Fibroblast of skin of back (primary cell): Measurements from ENCODE around the gene MAP3K14.
"Not testable (repeated sequence)": the region's sequence is repeated elsewhere in the genome, so short reads cannot be mapped to it uniquely, and the experiment has no call there.

Source experiments
- DNase-seq: peaks from one replicate; pipeline ENCODE4 v3.0.0-alpha.2; 2013

MAP3K14 gene

DNA sequence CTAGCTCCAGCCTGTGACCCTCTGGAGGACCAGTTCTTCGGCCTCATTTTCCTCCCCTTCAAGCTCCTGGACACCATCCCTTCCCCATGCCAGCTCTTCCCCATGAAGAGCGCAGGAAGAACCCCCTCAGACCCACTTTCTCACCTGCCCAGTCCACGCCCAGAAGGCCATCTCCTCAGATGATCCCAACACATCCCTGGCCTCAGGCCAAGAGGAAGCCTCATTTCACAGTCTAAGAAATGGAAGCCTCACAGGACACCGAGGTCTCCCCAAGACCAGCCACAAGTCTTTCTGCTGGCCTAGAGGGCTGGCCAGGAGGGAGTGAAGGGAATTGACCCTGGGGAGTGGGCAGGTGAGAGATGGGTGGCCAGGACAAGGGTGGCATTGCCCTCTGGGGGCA lies 62.9 kb downstream of the MAP3K14 start:
- no peak for DNase-seq

DNA sequence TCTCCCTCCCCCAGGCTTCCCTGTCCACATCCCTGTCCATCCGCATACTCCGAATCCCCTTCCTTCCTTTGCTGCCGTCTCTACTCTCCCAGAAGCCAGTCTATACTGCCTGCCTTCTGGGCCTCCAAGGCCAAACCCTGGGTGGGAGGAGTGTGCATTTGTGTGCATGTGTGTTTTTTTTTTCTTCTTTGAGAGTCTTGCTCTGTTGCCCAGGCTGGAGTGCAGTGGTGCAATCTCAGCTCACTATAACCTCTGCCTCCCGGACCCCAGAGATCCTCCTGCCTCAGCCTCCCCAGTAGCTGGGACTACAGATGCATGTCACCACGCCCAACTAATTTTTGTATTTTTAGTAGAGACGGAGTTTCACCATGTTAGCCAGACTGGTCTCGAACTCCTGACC lies 63.6 kb downstream of the MAP3K14 start:
- DNase-seq, result not testable (repeated sequence)

DNA sequence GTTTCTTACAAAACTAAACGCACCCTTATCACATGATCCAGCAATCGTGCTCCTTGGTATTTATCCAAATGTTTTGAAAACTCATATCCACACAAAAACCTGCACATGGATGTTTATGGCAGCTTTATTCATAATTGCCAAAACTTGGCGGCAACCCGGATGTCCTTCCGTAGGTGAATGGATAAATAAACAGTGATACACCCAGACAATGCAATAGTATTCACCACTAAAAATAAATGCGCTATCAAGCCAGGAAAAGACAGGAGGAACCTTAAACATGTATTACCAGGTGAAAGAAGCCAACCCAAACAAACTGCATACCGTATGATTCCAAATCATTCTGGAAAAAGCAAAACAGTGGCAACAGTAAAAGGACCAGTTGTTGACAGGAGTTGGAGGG lies 64.9 kb downstream of the MAP3K14 start:
- DNase-seq, result no peak

DNA sequence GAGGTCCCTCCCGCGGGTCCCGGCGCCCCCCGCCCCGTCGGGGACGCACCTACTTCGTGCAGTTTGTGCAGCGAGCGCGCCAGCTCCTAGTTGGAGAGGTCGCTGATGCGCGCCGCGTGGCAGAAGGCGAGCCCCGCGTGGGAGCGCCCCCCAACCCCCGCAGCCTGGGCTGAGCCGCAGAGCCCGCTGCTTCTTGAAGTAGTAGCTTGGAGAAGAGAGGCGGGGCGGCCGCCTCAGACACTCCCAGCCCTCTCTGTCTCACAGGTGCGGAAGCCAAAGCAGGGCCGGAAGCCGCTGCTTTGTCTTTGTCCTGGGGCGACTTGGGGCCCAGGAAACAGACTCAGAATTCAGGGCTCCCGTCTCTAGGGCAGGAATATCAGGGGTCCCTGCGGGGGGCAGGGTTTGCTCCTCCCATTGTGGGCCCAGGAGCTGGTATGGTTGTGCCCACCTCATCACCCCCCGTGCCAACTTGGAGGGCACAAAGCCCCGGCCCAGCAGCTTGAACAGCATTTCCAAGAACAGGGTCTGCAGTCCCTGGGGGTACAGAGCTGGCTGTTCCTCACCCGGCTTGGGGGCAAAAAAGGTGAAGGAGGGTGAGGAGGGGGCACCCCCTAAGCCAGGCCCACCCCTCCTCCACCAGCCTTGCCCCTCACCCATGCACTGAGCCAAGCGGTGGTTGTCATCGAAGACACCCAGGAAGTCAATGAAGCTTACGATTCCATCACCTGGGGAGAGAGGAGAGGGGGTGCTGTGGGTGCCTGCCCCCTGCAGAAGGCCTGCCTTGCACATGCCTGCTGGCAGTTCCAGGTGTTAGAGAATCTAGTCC lies 68.5 kb downstream of the MAP3K14 start:
- no peak for DNase-seq

DNA sequence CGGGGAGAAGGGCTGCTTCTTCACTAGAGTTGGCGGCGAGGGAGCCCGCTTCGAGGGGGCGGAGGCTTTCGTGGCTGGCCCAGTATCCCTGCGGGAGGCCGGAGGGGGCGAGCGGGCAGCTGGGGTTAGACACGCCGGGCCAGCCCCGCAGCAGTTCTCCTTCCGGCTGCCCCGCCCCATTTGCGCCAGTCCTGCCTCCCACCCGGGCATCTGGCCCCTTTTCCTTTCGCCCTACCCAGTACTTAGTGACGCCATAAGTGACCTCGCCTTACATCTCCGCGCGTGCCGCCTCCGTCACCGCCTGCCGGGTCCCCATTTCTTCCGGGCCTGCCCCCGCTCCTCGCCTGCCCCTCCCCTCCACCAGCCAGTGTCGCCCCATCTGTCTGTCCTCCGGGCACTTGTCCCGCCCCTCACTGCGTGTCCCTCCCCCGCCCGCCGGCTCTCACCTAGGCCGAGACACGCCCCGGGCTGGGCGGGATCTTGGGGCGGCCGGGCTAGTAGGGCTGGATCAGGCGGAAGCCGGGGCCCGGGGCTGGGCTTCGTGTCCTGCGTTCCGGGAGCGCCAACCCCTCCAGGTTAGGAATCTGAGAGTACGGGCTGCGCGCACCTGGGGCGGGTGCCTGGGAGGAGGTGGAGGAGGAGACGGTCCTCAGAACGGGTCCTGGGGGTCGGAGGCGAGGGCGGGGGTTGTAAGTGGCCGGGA lies 69.2 kb downstream of the MAP3K14 start:
- peak; percentile 32 for DNase-seq

DNA sequence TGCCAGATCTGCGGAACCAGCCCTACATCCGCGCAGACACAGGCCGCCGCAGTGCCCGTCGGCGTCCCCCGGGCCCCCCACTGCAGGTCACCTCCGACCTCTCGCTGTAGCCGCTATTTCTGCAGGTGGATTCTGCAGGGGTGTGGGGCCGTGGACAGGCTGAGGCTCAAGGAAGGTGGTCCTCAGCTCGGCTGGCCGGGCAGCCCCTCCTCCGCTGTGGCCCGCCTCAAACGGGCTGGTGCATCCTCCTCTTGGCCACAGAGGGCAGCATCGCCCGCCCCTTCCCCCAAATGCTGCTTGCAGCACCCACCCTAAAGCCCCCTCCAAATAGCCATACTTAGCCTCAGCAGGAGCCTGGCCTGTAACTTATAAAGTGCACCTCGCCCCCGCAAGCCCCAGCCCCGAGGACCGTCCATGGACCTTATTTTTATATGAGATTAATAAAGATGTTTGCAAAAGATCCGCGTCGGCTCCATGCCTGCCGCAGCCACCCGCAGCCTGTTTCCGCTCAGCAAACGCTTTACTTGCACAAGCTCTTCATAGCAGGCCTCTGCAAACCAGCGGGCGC lies 69.9 kb downstream of the MAP3K14 start:
- DNase-seq, result no peak

DNA sequence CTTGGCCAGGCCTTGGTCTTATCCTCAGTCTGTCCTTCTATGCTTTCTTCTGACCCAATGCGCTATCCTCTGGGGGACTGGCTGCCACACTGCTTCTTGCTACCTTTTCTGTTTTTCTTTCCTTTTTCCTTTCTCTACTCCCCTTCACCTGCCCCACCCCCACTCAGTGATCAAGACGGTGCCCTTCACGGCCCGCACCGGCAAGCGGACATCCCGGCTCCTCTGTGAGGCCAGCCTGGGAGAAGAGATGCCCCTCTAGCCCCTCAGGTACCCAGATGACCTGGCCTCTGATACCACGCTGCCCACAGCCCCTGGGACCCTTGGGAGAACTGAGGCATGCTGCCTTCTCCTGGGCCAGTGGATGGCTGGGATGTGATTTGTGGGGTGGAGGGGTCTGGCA lies 70.5 kb downstream of the MAP3K14 start:
- no peak for DNase-seq

DNA sequence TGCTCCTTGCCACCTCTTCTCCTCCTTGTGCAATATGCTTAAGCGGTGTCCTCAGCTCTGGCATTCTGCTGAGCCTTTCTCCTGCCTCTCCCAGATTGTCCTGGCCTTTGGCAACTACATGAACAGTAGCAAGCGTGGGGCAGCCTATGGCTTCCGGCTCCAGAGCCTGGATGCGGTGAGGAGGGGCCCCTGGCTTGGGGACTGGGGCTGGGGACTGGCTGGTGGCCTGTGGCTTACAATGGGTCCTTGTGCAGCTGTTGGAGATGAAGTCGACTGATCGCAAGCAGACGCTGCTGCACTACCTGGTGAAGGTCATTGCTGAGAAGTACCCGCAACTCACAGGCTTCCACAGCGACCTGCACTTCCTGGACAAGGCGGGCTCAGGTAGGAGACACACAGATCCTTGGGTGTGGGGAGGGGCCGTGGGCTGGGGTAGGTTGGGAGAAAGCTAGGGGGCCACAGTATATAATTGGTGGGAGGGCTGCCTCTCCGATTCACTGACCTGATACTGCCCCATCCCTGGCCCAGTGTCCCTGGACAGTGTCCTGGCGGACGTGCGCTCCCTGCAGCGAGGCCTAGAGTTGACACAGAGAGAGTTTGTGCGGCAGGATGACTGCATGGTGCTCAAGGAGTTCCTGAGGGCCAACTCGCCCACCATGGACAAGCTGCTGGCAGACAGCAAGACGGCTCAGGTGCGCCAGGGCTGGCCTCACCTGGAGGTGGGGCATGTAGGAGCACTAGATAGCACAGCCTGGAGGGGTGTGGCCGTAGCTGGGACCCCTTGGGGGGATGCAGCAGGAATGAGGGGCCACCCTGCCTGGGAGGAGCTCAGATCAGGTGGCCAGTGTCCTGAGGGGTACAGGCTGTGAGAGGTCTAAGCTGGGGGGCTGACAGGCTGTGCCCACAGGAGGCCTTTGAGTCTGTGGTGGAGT lies 71.8 kb downstream of the MAP3K14 start:
- no peak for DNase-seq

DNA sequence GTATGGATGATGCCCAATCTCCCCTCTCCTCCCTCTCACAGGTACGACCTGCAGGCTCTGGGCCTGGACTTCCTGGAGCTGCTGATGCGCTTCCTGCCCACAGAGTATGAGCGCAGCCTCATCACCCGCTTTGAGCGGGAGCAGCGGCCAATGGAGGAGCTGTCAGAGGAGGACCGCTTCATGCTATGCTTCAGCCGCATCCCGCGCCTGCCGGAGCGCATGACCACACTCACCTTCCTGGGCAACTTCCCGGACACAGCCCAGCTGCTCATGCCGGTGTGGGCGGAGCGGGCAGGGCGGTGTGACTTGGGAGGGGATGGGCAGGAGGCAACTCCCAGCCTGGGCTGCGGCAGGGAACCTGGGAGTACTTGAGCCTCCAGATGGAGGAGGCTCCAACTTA lies 73.1 kb downstream of the MAP3K14 start:
- no peak for DNase-seq

DNA sequence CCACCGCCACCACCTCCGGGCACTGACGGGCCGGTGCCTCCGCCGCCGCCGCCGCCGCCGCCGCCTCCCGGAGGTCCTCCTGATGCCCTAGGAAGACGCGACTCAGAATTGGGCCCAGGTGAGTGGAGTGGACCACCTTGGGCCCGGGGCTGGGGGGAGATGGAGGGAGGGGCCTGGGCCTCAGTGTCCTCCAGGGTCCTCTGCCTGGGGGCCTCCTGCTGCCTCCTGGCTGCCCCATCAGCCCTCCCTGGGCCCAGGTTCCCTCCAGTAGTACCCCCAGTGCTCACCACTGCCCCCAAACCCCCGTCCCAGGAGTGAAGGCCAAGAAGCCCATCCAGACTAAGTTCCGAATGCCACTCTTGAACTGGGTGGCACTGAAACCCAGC lies 74.8 kb downstream of the MAP3K14 start:
- DNase-seq, result no peak

DNA sequence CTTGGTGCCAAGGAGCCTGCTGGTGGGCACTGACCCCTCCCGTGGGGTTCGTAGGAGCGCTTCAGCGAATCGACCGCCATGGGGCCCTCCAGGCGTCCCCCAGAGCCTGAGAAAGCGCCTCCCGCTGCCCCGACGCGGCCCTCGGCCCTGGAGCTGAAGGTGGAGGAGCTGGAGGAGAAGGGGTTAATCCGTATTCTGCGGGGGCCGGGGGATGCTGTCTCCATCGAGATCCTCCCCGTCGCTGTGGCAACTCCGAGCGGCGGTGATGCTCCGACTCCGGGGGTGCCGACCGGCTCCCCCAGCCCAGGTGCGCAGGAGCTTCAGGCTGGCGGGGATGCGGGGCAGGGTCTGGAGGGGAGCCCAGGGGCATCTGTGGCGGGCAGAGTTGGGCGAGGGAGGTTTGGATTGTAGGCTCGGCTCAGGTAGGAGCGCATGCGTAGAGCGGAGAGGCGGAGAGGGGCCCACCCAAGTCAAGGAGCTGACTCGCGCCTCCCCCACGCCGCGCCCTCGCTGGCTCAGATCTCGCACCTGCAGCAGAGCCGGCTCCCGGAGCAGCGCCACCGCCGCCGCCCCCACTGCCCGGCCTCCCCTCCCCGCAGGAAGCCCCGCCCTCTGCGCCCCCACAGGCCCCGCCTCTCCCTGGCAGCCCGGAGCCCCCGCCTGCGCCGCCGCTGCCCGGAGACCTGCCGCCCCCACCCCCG lies 75.3 kb downstream of the MAP3K14 start:
- no peak for DNase-seq

DNA sequence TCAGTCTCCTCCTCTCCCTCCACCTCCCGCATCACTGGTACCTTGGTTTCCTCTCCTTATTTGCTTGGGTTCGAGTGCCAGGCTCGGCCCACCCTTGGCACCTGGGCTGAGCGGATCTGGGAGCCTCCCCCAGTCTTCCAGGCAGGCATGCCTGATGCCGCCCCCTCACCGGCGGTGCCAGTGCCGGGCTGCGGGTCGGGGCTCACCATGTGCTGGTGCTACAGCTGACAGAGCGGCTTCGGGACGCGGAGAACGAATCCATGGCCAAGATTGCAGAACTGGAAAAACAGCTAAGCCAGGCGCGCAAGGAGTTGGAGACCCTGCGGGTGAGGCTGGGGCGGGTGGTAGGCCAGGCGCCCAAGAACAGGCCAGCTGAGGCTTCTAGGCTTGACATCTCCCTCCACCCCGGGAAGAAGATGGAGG lies 75.9 kb downstream of the MAP3K14 start:
- no peak for DNase-seq

DNA sequence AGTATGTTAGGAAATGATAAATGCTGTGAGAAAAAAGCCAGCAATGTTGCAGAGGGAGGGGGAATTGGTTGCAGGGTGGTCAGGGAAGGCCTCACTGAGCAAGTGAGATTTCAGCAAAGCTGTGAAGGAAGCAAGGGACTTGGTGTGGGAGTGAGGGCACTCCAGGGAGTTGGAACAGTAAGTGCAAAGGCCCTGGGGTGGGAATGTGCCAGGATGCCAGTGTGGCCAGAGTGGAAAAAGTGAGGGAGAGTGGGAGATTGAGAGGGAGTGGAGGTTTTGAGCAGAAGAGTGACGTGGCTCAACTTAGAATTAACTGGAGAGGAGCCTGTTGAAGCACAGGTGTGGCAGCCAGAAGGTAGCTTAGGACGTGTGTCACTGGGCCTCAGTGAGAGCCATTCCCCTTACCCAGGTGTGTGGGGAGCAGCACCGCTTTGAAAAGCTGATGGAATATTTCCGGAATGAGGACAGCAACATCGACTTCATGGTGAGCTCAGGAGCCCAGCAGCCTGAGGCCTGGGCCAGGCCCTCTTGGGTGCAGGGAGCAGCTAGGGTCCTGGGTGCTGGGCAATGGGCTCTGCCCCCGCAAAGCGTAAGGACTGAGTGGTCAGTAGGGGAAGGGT lies 78.6 kb downstream of the MAP3K14 start:
- no peak for DNase-seq

DNA sequence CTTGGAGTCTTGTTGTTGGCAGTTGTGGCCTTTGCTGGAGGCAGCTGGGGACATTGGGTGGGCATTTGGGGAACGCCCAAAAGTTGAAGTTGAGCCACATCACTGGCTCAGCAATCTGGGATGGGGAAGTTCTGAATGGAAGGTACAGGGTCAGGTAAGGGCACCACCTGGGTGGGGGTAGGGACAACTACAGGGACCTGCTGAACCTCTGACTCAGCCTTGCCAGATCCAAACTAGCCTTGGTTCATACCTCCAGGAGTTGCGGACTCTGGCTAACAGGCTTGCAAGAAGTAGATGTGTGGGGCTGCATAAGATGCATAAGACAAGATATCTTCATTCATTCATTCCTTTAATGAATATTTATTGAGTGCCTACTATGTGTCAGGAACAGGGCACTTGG lies 79.1 kb downstream of the MAP3K14 start:
- DNase-seq, result no peak

DNA sequence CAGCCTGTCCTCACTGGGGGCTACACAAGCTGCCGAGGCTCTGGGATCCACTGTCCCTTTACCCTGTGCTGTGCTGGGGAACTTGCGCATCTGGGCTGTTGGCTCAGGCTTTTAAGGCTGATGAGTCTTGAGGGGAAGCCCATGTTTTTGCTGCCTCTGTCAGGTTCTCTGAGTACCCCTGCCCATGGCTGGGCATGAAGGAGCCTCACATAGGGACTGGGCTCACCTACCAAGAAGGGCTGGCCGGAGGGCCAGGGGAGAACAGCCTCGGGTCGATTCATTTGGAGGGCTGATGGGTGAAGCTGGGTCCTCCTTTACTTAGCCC lies 80.6 kb downstream of the MAP3K14 start:
- DNase-seq, result no peak

DNA sequence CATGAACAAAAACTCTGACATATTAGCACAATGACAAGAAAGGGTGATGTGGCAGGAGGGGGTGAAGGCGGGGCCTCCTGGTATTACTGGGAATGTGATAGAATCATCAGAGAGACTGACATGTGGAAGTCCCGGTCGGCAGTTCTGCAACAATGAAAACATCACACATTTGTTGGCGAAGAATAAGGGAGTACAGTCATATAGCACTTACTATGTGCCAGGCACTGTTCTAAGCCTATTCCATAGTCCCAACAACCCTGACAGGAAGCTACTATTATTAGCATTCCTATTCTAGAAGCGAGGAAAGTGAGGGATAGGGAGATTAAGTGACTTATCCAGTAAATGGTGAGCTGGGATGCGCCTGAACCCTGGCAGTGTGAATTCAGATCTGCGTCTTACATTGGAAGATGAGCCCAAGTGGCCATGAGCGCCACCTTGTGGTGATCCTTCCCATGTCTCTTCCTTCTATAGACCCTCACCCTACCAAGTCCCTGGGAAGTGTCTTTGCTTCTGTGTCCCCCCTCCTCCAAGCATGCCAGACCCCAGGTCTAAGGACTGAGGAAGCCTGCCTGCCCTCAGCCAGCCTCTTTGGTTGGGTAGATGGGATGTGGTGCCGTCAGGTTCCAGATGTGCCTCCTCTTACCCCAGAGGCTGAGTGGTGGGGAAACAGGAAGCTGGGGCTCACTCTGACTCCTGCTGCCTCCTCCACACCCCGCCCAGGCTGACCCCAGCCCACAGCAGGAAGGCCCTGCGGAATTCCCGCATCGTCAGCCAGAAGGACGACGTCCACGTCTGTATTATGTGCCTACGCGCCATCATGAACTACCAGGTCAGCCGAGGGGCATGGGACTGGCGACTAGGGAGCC lies 81.2 kb downstream of the MAP3K14 start:
- DNase-seq, result peak; percentile 60

DNA sequence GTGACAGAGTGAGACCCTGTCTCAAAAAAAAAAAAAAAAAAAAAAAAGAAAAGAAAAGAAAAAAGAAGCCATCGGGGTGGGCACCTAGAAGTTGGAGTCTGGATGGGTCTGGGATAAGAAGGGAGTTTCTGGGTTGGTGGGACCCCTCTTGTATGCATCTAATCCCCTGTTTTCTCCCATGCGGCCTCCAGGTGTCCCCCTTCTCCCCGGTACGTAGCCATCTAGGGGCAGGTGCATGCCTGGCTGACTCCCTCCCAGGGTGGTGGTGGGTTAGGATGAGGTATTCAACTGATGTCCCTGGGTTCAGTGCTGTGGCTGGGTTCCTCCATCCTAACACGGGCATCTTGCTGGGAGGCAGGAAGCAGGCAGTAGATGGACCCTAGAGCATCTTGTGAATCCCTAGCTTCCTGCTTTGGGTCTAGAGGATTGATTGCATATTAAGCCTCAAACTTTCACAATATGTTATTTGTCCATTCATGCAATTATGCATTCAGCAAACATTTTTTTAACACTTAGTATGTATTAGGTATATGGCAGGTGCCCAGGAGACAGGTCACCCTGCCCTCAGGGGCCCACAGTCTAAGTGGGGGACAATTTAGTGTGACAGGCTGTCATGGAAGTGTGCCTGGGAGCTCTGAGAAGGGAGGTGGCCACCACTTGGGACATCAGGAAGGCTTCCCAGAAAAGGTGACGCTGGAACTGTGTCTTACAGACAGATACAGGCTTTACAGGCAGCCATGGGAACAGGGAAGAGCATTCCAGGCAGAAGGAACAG lies 82.0 kb downstream of the MAP3K14 start:
- no peak for DNase-seq

DNA sequence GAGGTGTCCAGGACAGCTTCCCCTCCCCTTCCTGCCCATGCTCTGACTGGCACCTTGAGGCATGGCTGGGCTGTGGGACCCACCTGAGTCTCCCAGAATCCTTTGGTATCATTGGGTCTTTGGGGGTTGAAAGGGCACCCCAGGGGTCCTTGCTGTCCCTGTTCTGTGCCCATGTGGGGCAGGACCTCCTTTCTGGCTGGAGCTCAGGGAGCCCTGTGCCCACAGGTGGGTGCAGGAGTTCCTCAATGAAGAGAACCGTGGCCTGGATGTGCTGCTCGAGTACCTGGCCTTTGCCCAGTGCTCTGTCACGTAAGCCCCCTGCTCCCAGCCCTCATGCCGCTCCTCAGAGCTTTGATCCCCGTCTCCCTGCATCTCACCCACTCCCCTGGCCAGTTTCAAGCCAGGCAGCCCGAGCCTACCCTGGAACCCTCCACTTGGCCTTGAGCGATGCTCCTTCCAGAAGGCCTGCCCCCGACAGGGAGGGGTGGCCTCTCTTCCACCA lies 83.3 kb downstream of the MAP3K14 start:
- no peak for DNase-seq

DNA sequence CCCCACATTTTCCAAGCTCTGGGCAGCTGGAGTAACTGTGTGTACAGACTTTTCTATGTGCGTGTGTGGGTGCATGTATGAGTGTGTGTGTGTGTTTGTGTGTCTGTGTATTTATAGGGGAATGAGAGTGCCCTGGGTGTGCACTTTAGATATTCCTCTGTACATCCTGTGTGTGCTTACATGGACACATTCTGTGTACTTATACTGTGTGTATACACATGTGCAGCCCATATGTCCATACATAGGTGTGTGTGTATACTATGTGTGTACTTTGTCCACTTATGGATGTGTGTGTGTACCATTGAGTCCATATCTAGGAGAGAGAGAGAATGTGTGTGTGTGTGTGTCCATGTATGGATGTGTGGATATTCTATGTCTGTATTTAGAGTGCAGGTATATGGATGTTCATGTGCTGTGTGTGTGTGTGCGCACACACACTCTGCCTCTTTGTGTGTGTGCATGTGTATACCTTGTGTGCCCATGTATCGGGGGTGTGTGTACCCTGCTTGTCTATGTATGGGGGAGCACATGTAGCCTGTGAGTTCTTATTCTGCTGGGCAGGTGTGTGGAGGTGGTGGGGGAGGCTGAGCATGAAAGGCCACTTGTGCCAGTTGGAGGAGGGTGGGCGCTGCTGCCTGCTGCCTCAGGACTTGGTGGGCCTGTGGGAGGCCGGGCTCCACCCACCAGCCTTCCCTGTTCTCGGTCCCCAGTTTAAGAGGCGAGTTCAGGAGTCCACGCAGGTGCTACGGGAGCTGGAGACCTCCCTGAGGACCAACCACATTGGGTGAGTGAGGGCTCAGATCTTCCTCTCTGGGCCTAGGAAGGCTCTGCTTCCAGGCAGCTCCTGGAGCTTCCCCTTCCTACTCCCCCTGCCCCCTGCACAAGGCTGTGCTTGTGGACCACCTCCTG lies 84.1 kb downstream of the MAP3K14 start:
- no peak for DNase-seq
